HG02588 (cell line): ENCODE measurements around the gene FHL1.

Experiments
- ATAC-seq: cut with Tn5 transposase; IDR thresholded peaks from one replicate; pipeline ENCODE4 v1.9.1; 2021; ENCODE audit warnings: mild to moderate bottlenecking, moderate library complexity; ENCODE audit not compliant: unreplicated experiment

Gene FHL1

GRCh38 chrX:136183917-136184316 lies 36.6 kb downstream of the FHL1 start:
- no peak for ATAC-seq

GRCh38 chrX:136185401-136186022 lies 38.2 kb downstream of the FHL1 start:
- no peak for ATAC-seq

GRCh38 chrX:136186023-136186413 lies 38.7 kb downstream of the FHL1 start:
- ATAC-seq, result no peak

DNA sequence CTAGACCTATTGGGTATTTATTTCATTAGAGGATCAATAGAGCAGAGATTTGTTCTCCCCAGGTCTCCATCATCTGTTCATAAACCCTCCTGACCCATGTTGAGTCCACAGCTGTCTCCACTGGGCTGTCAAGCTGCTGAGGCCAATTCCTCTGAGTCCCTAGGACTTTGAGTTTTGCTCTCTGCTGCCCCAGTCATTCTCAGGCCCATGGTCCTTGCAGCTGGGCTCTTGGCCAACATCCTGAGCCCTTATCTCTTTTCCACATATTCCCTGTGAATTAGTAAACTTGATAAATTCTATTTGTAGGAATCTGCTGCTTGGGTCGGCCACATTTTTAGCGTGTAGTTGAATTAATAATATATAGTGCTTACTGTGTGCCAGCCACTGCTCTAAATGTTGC lies 41.9 kb downstream of the FHL1 start:
- no peak for ATAC-seq

- ATAC-seq, result no peak
Observed at GRCh38 chrX:136190038-136190713, 42.8 kb downstream of the FHL1 start.

- no peak for ATAC-seq
Observed at GRCh38 chrX:136191171-136191570, 43.8 kb downstream of the FHL1 start.

- ATAC-seq, result no peak
Observed at GRCh38 chrX:136192135-136192534, 44.8 kb downstream of the FHL1 start.

DNA sequence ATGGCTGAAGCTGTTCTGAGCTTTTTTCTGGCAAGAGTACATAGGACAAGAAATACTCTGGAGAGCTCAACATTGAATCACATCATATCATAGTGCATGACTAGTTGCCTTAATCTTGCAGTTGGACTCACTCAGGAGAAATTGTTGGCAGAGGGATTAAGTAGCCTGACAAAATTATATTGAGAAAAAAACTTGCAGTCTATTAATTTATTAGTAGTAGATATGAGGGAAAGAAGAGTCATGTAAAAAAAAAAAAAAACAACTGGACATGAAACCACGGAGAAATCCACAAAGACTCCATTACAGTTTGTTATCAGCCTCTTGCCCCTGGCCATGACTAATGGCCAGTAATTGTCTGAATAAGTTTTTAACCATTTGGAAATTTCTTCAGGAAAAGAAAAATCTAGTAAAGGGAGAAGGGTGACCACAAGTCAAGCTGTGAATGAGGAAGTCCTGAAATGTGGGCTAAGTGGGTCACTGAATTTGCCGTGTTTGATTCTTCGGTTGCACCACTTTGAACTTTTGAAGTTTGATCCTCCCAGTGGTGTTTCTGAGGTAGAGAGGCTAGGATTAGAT lies 45.6 kb downstream of the FHL1 start:
- no peak for ATAC-seq

GRCh38 chrX:136193771-136194170 lies 46.4 kb downstream of the FHL1 start:
- no peak for ATAC-seq

GRCh38 chrX:136194536-136194935 lies 47.2 kb downstream of the FHL1 start:
- no peak for ATAC-seq

DNA sequence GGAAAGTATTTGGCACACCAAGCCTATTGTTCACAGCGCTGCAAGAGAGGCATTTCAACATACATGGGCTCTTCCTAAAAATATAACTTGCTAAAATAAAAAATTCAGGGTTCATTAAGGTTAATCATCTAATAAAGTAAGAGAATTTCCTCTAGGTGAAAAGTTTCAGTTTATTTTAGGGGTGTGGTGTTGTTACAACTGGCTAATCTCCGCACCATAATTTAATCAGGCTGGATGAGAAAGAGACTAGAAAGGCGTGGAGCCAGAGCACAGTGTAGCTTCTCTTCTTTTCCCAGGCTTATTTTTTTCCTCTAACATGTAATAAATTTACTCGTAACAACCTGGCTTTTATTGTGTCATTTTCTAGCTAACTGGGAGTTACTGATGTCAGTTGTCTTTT lies 47.9 kb downstream of the FHL1 start:
- ATAC-seq, result no peak

DNA sequence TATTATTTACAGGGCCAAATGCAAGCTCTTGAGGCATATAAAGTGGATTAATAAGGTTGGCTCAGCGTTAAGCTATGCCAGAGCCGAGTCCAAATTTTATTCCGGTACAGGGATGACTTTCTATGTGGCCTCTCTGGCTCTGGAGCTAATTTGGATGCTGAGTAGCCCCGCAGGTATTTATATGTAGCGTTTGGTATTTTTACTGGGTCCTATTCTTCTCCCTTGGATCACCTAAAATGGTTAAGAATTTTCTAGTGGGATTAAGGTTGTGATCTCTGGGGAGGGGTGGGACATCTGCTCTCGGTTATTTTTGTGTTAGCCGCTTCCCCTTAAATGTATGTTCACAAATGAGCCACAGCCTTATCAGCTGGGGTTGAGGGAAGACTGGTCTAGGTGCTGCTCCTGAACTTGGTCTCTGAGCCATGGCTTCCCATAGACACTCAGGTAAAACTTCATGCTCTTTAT lies 49.4 kb downstream of the FHL1 start:
- no peak for ATAC-seq

DNA sequence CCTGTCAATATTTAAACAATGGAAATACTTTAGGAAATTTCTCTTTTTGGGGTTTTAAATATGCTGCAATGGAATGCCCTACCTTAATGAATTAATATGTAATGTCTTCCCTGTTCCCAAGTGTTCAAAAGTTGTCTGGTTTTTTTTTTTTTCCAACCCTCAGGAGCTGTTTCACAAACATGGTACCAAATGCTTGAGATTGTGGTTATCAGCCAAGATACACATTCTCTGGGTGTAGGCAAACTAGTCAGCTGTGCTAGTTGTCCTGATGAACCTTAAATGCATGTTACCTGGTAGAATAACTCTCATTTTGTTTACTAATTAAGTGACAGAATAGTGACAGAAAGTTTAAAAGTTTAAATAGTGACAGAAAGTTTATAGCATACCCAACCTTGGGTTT lies 50.7 kb downstream of the FHL1 start:
- no peak for ATAC-seq

DNA sequence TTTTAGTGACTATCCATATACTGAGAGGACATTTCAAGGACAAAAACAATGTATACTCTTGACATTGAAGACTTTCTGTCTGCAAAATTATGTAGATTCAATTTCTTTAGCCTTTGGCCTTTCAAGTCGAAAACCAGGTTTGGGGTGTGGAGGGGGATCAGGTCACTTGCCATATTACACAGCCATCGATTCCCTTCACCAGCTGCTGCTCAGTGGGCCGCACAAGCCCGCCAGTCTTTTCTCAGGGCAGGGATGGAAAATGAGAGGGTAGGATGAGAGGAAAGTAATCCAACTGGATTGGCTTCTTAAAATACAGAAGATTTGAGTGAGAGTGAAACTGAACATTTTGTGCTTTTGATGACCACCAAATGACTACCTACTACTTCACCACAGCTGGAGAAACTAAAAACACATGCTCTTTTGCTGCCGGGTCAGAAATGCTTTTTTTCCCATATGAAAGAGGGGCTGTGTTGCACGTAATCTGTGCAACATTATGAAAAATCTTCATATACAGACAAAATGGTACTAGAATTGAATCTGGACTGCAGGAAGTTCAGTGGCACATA lies 51.4 kb downstream of the FHL1 start:
- no peak for ATAC-seq

GRCh38 chrX:136199365-136199764 lies 52.0 kb downstream of the FHL1 start:
- ATAC-seq, result no peak

DNA sequence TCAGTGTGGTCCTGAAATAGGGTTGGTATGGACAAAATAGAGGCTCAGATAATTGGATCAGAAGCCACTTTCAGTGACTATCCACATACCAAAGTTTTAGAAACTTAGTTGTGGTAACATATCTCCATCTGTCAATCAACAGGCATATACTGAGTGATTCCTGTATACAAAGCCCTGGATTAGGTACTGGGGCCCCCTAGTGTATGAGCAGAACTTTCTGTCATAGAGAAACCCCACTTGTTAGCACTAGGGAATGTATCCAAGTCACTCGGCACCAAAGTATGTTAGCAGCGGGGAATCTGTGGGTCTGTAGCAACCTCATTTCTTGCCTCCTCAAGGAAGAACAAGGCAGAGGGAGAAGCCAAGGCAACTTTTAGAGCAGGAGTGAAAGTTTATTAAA lies 53.1 kb downstream of the FHL1 start:
- no peak for ATAC-seq

- ATAC-seq, result no peak
Observed at GRCh38 chrX:136201601-136202000, 54.3 kb downstream of the FHL1 start.

DNA sequence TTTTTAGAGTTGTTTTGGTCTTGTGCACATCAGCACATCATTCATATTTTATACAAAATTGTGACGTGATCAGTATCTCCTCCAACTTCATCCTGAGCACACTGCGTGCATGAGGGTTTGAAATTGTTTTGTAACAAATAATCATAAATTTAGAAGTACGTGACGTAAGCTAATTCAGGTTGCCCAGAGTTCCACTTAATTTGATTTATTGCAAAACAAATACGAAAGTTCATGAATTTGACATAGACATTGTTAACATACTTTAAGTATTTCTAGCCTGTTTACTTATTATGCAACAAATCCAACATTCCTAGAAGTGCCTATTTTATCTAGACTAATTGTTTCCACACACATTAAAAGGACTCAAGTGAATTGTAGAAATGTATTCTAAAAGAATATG lies 55.6 kb downstream of the FHL1 start:
- no peak for ATAC-seq

DNA sequence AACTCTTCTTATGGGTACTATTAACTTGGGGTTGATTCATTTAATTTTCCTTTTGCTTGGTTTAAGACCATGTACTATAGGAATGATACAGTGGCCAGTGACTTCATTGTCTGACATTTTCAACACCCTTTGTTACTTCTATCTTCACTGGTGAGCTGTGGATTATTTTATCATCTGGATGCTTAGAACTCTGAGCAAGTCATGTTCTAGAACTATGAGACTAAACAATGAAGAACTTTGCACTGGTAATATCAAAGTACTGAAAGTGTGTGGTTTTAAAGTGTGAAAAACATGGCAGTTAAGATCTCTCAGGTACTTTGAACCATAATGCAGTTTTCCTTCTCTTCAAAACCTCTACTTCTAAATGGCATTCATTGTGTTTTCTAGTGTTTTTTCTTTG lies 56.1 kb downstream of the FHL1 start:
- no peak for ATAC-seq

DNA sequence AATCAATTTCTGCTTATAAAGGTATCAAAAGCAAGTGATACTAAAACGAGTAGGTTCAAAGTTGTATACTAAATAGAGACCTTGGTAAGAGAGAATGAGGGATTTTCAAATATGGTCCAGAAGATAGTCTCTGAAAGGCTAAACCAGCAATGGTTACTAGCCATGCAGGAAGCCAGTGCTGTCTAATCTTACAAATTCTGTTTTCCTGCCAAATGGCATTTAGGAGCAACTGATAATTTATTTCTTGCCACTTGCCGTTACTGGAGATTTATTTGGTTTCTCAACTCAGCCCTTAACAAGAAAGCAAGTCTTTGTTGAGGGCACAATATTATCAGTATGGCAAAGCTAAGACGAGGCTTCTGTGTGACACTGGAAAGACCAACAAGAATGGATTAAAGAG lies 56.6 kb downstream of the FHL1 start:
- ATAC-seq, result no peak

GRCh38 chrX:136204571-136204970 lies 57.2 kb downstream of the FHL1 start:
- ATAC-seq, result no peak

DNA sequence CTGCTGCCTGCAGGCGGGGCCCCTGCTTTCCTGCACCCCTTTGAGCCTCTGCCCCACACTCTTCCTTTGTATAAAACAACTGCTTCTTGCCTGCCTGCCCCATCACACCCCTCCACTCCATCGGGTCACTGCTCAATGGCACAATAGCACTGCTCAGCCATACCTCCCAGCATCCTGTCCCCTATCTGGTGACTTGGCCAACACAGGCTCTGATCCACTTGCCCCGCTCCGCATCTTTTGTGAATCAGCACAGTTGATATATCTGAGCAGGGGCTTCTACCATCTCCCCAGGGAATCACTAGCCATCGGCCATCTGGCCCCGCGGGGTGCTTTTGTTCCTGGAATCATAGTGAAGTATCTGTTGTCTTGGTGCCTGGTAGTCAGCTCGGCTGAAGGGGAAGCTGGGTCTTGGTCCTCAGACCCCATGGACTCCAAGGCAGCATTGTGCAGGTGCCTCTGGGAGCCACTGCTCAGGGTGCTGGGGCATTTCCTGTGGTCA lies 58.6 kb downstream of the FHL1 start:
- ATAC-seq, result no peak
